ENCODE results near the gene ACOX3.

The ACOX3 gene

GRCh38 chr4:8439914-8440491 is 520 bp downstream of the ACOX3 start:
- no peak for DNase-seq
- no peaks in the 10 kb centered on the region for H3K36me3 ChIP-seq
- no peaks in the 10 kb centered on the region; the same call in 1 of the 2 replicates for H3K4me1 ChIP-seq
- H3K4me3 ChIP-seq (ENCODE audit: low read depth, low read length), result peak overlapping the region; percentile 96
- no peaks in the 10 kb centered on the region for H3K9me3 ChIP-seq
- H3K27me3 ChIP-seq, result no peaks in the 10 kb centered on the region
- TF ChIP-seq CTCF (IDR thresholded peaks at IDR 0.05; ENCODE audit: low read depth, low read length), result no peak

DNA sequence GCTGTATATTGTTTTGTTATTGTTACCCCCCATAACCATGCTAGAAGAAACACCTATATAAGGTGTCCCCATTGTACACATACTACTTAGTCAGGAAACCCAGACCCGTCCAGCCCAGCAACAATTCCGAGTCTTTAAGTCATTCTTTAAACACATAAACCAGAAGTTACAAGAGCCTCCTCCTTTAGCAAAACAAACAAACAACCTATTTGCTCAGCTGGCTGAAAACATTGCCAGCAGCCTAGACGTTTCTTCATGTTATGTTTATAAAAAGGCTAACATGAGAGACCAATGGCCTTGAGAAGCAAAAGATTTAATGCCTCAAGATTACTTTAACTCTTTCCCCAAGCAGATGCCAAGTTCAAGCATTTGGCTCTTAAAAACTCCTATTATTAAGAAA is 1.4 kb downstream of the ACOX3 start:
- Histone ChIP-seq H3K36me3 (no peaks in the 10 kb centered on the region), H3K4me1 (no peaks in the 10 kb centered on the region; the same call in none of the 2 replicates), H3K27me3 (no peaks in the 10 kb centered on the region), H3K9me3 (no peaks in the 10 kb centered on the region), H3K4me3 (ENCODE audit: low read depth, low read length) (peak overlapping the region; percentile 96)
- no peak for TF ChIP-seq CTCF (IDR thresholded peaks at IDR 0.05; ENCODE audit: low read depth, low read length)
- DNase-seq, result no peak

DNA sequence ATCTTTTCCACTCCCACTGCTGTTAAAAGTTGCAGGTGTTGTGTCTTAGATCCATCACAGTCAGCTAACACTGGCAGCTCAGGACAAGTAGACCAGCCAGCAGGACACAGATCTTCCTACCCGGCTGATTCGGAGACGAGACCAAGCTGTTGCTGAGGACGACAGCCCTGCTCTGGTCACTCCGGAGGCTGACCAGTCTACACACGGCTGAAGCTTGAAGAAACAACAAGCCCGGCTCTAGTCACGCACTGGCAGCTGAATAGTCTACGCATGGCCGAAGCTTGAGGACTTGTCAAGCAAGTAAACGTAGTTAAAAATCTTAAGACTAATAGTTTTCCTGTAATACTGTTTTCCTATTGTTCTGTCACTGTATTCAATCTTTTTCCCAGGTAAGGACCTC is 1.8 kb downstream of the ACOX3 start:
- Histone ChIP-seq H3K4me1 (no peaks in the 10 kb centered on the region; the same call in none of the 2 replicates), H3K36me3 (no peaks in the 10 kb centered on the region), H3K9me3 (no peaks in the 10 kb centered on the region), H3K27me3 (no peaks in the 10 kb centered on the region), H3K4me3 (ENCODE audit: low read depth, low read length) (no peak overlapping the region; the same call in 1 of the 2 replicates)
- no peak for DNase-seq
- no peak for TF ChIP-seq CTCF (IDR thresholded peaks at IDR 0.05; ENCODE audit: low read depth, low read length)

DNA sequence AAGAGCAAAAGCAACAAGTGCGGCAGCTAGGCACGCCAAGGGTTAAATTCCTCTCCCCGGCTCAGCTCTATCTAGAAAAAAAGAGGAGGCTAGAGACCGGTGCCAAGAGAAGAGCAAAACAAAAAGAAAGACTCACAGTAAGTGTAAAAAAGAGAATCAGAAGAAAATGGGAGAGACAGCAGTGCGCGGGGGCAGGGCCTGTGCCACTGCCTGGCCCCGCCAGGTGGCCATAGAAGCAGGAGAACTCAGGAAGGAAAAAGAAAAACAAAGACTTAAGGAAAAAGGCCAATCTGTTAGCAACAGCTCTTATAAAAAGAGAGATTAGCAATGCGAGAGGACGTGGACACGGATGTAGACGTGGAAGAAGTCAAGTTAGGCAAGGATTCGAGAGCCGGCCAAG is 3.2 kb downstream of the ACOX3 start:
- DNase-seq, result no peak
- no peaks in the 10 kb centered on the region for H3K27me3 ChIP-seq
- TF ChIP-seq CTCF (IDR thresholded peaks at IDR 0.05; ENCODE audit: low read depth, low read length), result no peak
- no peaks in the 10 kb centered on the region for H3K36me3 ChIP-seq
- H3K4me1 ChIP-seq, result no peaks in the 10 kb centered on the region; the same call in none of the 2 replicates
- no peak overlapping the region for H3K4me3 ChIP-seq (ENCODE audit: low read depth, low read length)
- no peaks in the 10 kb centered on the region for H3K9me3 ChIP-seq

DNA sequence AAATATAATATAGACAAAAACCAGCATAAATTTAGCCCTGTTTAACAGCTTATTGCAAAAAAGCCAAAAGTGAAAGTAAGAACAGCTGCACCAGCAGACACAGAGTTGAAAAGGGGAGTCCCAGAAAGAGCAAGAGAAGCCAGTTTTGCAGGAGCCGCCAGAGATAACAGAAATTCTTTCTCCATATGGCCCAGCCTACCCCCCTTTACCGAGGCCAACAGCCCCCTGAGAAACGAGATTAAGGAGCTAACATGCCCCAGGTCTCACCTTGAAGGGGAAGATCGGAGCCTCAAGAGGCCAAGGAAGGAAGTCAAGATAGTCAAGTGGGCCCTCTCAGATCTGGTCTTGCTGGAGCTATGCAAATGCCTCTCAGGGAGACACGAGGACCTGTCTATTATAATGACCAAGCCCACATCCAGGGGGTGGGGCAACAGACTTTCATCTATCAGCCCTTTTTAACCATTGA is 4.8 kb downstream of the ACOX3 start:
- Histone ChIP-seq H3K9me3 (no peaks in the 10 kb centered on the region), H3K27me3 (no peaks in the 10 kb centered on the region), H3K4me3 (ENCODE audit: low read depth, low read length) (no peak overlapping the region), H3K4me1 (no peaks in the 10 kb centered on the region; the same call in 1 of the 2 replicates), H3K36me3 (no peaks in the 10 kb centered on the region)
- DNase-seq, result no peak
- no peak for TF ChIP-seq CTCF (IDR thresholded peaks at IDR 0.05; ENCODE audit: low read depth, low read length)

- Histone ChIP-seq H3K4me3 (ENCODE audit: low read depth, low read length) (no peak overlapping the region), H3K36me3 (no peaks in the 10 kb centered on the region), H3K4me1 (no peaks in the 10 kb centered on the region; the same call in 1 of the 2 replicates), H3K27me3 (no peaks in the 10 kb centered on the region), H3K9me3 (no peaks in the 10 kb centered on the region)
- DNase-seq, result no peak
- TF ChIP-seq CTCF (IDR thresholded peaks at IDR 0.05; ENCODE audit: low read depth, low read length), result no peak
Observed at GRCh38 chr4:8434251-8435073, 6.1 kb downstream of the ACOX3 start.

Data from BE2C (cell line).